Measurements from ENCODE around the gene GIGYF1.

The GIGYF1 gene

GRCh38 chr7:100686822-100687211 lies 7.2 kb downstream of the GIGYF1 start:
- Histone ChIP-seq H3K9me2 (replicated peaks; ENCODE audit: insufficient read depth, low read length) (no peaks in the 10 kb centered on the region), H3K36me3 (replicated peaks; ENCODE audit: insufficient read depth, low read length) (0 out of 2 replicates have a peak, but pooled peaks cover 3% of the 10 kb centered on the region), H3K27ac (ENCODE audit: low read length) (no peak overlapping the region), H3K4me2 (ENCODE audit: low read depth, low read length) (no peak overlapping the region), H3F3A (ENCODE audit: insufficient read depth, low read length) (no peaks in the 10 kb centered on the region), H3K9ac (ENCODE audit: low read length) (no peak overlapping the region), H3K4me1 (ENCODE audit: low read length) (peaks cover 1% of the 10 kb centered on the region; the same call in 1 of the 2 replicates), H2AFZ (ENCODE audit: low read length) (no peak overlapping the region), H3K4me3 (ENCODE audit: low read length) (no peak overlapping the region), H3K9me3 (replicated peaks; ENCODE audit: insufficient read depth, low read length) (no peaks in the 10 kb centered on the region), H3K27me3 (replicated peaks; ENCODE audit: insufficient read depth, low read length) (no peaks in the 10 kb centered on the region), H3K79me2 (ENCODE audit: low read length) (peaks cover 35% of the 10 kb centered on the region), H4K20me1 (ENCODE audit: insufficient read depth, low read length) (peaks cover 4% of the 10 kb centered on the region; the same call in 1 of the 2 replicates)
- no peak for TF ChIP-seq EZH2phosphoT487 (IDR thresholded peaks at IDR 0.05; ENCODE audit: low read length)
- TF ChIP-seq, protein P1, sequence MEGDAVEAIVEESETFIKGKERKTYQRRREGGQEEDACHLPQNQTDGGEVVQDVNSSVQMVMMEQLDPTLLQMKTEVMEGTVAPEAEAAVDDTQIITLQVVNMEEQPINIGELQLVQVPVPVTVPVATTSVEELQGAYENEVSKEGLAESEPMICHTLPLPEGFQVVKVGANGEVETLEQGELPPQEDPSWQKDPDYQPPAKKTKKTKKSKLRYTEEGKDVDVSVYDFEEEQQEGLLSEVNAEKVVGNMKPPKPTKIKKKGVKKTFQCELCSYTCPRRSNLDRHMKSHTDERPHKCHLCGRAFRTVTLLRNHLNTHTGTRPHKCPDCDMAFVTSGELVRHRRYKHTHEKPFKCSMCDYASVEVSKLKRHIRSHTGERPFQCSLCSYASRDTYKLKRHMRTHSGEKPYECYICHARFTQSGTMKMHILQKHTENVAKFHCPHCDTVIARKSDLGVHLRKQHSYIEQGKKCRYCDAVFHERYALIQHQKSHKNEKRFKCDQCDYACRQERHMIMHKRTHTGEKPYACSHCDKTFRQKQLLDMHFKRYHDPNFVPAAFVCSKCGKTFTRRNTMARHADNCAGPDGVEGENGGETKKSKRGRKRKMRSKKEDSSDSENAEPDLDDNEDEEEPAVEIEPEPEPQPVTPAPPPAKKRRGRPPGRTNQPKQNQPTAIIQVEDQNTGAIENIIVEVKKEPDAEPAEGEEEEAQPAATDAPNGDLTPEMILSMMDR (IDR thresholded peaks at IDR 0.05; ENCODE audit: low read length): no peak
- TF ChIP-seq EZH2 (optimal IDR thresholded peaks at IDR 0.05; ENCODE audit: low read depth, low read length): no peak
- DNase-seq: no peak

GRCh38 chr7:100686201-100686821 lies 7.7 kb downstream of the GIGYF1 start:
- no peaks in the 10 kb centered on the region for H3K27me3 ChIP-seq (replicated peaks; ENCODE audit: insufficient read depth, low read length)
- H3K9me3 ChIP-seq (replicated peaks; ENCODE audit: insufficient read depth, low read length): no peaks in the 10 kb centered on the region
- H3K27ac ChIP-seq (ENCODE audit: low read length): no peak overlapping the region
- 0 out of 2 replicates have a peak, but pooled peaks cover 3% of the 10 kb centered on the region for H3K36me3 ChIP-seq (replicated peaks; ENCODE audit: insufficient read depth, low read length)
- peaks cover 4% of the 10 kb centered on the region; the same call in 1 of the 2 replicates for H4K20me1 ChIP-seq (ENCODE audit: insufficient read depth, low read length)
- DNase-seq: no peak
- H3K9ac ChIP-seq (ENCODE audit: low read length): no peak overlapping the region
- TF ChIP-seq EZH2 (optimal IDR thresholded peaks at IDR 0.05; ENCODE audit: low read depth, low read length) (no peak), EZH2phosphoT487 (IDR thresholded peaks at IDR 0.05; ENCODE audit: low read length) (no peak)
- TF ChIP-seq, protein P1 (IDR thresholded peaks at IDR 0.05; ENCODE audit: low read length): no peak
- no peaks in the 10 kb centered on the region for H3K4me1 ChIP-seq (ENCODE audit: low read length)
- no peak overlapping the region for H3K4me3 ChIP-seq (ENCODE audit: low read length)
- H3K79me2 ChIP-seq (ENCODE audit: low read length): peaks cover 30% of the 10 kb centered on the region
- H3F3A ChIP-seq (ENCODE audit: insufficient read depth, low read length): no peaks in the 10 kb centered on the region
- H3K9me2 ChIP-seq (replicated peaks; ENCODE audit: insufficient read depth, low read length): no peaks in the 10 kb centered on the region
- no peak overlapping the region for H2AFZ ChIP-seq (ENCODE audit: low read length)
- H3K4me2 ChIP-seq (ENCODE audit: low read depth, low read length): no peak overlapping the region

DNA sequence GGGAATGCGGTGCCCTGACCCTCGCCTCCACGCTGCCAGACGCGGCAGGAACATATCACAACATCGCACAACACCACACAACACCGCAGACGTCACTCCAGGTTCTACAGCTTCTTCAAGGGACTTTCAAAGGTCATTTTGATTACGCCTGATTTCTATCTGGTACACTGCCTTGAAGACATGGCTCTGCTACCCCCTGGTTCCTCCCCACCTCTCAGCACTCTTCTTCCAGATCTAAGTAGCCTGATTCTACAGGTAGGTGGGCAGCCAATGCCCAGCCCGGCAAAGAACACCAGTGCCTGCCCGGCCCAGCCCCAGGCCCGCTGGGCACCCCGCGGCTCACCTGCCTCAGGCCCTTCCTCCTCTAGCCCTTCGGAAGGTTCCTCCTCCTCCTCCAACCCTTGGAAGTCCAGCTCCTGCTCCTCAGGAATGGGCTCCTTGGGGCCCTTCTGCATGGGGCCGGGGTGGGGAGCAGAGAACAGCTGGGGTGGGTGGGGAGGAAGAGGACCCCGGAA lies 8.4 kb downstream of the GIGYF1 start:
- H3F3A ChIP-seq (ENCODE audit: insufficient read depth, low read length): 0 out of 2 replicates have a peak, but pooled peaks cover 3% of the 10 kb centered on the region
- no peak overlapping the region for H3K9ac ChIP-seq (ENCODE audit: low read length)
- H3K9me2 ChIP-seq (replicated peaks; ENCODE audit: insufficient read depth, low read length): no peaks in the 10 kb centered on the region
- no peak overlapping the region for H3K4me3 ChIP-seq (ENCODE audit: low read length)
- no peaks in the 10 kb centered on the region for H3K9me3 ChIP-seq (replicated peaks; ENCODE audit: insufficient read depth, low read length)
- H3K36me3 ChIP-seq (replicated peaks; ENCODE audit: insufficient read depth, low read length): 0 out of 2 replicates have a peak, but pooled peaks cover 3% of the 10 kb centered on the region
- TF ChIP-seq, protein P1 (IDR thresholded peaks at IDR 0.05; ENCODE audit: low read length): no peak
- TF ChIP-seq EZH2 (optimal IDR thresholded peaks at IDR 0.05; ENCODE audit: low read depth, low read length): no peak
- no peak for TF ChIP-seq EZH2phosphoT487 (IDR thresholded peaks at IDR 0.05; ENCODE audit: low read length)
- H4K20me1 ChIP-seq (ENCODE audit: insufficient read depth, low read length): no peaks in the 10 kb centered on the region
- no peak overlapping the region for H3K27ac ChIP-seq (ENCODE audit: low read length)
- peaks cover 24% of the 10 kb centered on the region for H3K79me2 ChIP-seq (ENCODE audit: low read length)
- H3K4me1 ChIP-seq (ENCODE audit: low read length): no peaks in the 10 kb centered on the region
- H2AFZ ChIP-seq (ENCODE audit: low read length): no peak overlapping the region
- no peak overlapping the region for H3K4me2 ChIP-seq (ENCODE audit: low read depth, low read length)
- no peak for DNase-seq
- H3K27me3 ChIP-seq (replicated peaks; ENCODE audit: insufficient read depth, low read length): no peaks in the 10 kb centered on the region

Measured in MM.1S (cell line).